ENCODE data around the gene LSMEM2.
A peak's percentile ranks its signal among the peaks of the same experiment; 100 is the strongest.

Gene LSMEM2

GRCh38 chr3:50322115-50322385, 43.2 kb downstream of the LSMEM2 start:
- no peak for DNase-seq (ENCODE audit: low read depth)

DNA sequence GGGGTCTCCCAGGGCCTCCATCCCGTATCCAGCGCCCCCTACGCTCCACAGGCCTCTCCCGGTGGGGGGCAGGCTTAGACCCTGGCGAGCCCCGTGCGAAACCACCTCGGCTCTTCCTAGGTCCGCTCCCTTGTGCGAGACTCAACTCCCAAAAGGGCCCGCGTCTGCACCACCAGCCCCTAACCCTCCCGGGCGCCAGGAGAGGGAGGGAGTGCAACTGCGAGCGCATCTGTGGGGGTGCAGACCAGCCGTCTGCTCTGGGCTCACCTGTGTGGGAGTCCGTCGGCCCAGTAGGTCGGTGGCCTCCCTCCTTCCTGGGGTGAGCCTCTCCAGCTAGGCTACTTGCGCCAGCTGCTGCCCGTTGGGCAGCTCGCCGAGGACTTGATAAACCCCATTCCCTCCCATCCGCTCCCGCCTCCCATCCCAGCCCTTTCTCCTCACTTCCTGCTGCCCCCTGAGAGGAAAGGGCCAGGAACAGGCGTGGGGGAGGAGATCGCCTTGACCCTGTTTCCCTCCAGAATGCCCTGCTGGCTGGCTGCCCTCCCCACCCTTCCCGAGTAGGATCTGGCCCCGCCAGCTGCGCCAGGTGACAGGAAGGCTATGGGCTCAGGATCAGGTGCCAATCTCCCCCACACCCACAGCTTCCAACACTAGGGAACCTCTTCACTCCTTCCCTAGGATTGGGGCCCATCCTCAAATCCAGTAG, 43.7 kb downstream of the LSMEM2 start, which contains the start of gene HYAL2:
HYAL2 (minus strand) TSS at position 360 of the 706 bp plus-strand sequence. CDS start 2,256 bp downstream, outside the sequence.
- no peak for DNase-seq (ENCODE audit: low read depth)

DNA sequence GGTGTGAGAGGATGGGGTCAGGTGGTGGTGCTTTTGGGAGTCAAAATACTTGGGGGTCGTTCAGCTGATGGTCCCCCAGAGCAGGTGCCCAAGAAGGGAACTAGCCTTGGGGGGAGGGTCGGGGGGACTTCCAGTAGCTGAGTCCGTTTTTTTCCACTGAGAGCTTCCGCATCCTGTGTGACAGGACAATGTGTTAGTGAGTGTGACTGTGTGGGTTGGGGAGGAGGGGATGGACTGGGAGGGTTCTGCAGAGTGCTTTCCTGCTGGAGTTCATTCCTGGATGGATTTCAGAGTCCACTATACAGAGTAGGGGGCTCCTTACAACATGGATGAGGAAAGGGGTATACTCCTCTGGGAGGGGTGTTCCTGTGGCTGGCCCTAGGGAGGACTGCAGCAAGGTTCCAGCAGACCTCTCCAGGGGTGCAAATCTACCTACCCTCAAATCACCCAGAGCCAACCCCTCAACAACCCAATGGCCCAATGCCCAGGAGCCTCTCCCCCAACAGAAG, 44.3 kb downstream of the LSMEM2 start:
- no peak for DNase-seq (ENCODE audit: low read depth)

- DNase-seq (ENCODE audit: low read depth), result no peak
Measured at GRCh38 chr3:50323614-50324199, 44.8 kb downstream of the LSMEM2 start.

- DNase-seq (ENCODE audit: low read depth), result peak; percentile 49
Measured at GRCh38 chr3:50324351-50325112, 45.6 kb downstream of the LSMEM2 start.

DNA sequence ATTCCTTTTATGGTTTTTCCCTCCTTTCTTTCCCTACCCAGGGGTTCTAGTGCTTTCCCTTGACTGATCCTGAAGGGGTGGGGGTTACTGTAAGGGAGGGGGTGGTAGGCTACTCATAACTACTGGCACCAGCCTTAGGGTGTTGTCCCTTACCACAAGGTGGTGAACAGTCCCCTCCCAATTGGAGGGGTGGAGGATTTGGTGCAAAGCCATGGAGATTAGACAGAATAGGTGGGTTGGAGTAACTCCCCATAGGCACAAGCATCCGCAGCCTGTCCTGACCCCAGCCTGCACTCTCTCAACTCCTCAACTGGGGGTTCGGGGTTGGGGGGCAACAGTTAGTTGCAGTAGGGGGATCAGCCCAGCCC, 46.2 kb downstream of the LSMEM2 start:
- no peak for DNase-seq (ENCODE audit: low read depth)

DNA sequence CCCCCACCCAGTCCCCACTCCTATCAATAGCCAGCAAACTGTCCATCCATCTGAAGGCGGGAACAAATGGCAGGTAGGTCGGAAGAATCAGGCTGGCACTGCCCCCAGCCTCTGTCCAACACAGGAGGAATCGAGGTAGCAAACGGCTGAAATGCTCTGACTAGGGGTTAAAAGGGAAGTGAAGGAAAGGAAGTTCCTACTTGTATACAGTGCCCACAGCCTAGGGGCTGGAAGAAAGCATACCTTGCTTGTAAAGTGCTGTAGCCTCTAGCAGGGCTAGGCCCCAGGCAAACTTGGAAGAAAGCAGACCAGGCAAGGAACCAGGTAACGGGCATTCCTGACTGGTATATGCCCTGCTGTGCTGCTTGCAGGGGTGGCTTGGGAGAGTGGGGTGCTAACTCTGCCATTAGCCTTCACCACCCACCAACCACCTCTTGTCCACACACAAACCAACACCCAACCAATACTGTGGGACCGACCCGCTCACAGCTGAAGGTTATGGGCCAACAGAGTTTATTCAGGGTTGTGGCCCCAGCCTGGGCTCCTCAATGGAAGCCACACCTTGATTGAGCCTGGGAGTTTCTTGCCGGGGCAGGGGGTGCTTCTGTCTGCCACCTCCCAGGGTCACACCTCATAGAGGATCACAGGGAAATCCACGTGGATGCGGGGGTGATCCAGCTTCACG, 46.8 kb downstream of the LSMEM2 start:
- no peak for DNase-seq (ENCODE audit: low read depth)

- DNase-seq (ENCODE audit: low read depth), result no peak
Measured at GRCh38 chr3:50326182-50326541, 47.3 kb downstream of the LSMEM2 start.

DNA sequence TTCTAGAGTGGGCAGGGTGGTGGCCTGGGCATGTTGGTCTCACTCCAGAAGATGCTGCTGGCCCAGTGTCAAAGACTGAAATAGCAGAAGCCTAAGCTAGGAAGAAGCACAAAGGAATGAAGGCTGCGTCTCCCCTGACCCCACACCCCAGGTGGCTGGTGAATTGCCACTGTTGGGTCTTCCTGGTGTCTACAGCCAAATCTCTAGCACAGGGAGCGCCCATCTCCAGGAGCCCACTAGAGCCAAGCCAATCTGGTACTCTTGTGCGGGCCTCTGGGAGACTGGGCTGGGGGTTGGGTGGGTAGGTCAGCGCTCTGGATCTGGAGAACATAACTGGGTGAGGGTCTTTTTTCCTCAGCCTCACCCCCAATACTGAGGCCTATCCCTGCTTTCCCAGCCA, 48.2 kb downstream of the LSMEM2 start:
- no peak for DNase-seq (ENCODE audit: low read depth)

DNA sequence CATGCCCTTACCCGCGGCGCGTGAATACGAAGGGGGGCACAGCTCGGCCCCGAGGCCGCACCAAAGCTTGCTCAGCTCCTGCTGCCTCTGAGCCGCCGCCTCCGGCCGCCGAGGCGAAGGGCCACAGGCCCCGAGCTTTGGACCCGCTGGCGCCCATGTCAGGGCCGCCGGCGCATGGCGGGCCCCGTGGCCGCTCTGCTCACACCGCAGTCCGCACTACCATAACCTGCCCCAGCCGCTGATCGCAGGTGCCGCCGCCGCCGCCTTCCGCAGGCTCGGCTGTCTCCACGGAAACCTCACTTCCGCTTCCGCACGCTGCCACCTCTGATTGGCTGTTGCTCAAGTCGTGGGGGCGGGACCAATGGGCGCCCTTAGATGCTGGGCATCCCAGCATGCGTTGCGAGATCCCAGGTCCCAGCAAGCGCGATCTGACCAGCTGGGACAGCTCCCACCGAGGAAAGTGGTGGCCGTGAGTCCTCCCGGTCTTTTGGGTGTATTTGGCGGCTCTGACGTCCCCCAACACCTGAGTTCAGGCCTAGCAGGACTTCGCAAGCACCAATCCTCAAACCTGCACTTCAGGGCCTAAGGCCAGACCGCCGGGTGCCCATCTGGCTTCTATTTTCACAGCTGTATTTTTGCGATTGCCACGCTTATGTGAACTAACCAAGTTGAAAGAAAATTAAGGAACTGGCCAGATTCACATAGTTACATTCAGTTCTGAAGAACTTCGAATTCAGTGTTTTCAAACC, 49.2 kb downstream of the LSMEM2 start, which contains the start of gene TUSC2:
TUSC2 (minus strand) TSS at position 281 of the 749 bp plus-strand sequence; CDS start at position 157, 124 bp downstream.
- DNase-seq (ENCODE audit: low read depth), result peak; percentile 93

GRCh38 chr3:50330330-50330729, 51.4 kb downstream of the LSMEM2 start:
- DNase-seq (ENCODE audit: low read depth), result no peak

GRCh38 chr3:50331364-50331907, 52.5 kb downstream of the LSMEM2 start:
- no peak for DNase-seq (ENCODE audit: low read depth)

- DNase-seq (ENCODE audit: low read depth), result no peak
Measured at GRCh38 chr3:50333744-50334328, 54.9 kb downstream of the LSMEM2 start.

GRCh38 chr3:50334339-50335075, 55.6 kb downstream of the LSMEM2 start:
- DNase-seq (ENCODE audit: low read depth), result no peak

DNA sequence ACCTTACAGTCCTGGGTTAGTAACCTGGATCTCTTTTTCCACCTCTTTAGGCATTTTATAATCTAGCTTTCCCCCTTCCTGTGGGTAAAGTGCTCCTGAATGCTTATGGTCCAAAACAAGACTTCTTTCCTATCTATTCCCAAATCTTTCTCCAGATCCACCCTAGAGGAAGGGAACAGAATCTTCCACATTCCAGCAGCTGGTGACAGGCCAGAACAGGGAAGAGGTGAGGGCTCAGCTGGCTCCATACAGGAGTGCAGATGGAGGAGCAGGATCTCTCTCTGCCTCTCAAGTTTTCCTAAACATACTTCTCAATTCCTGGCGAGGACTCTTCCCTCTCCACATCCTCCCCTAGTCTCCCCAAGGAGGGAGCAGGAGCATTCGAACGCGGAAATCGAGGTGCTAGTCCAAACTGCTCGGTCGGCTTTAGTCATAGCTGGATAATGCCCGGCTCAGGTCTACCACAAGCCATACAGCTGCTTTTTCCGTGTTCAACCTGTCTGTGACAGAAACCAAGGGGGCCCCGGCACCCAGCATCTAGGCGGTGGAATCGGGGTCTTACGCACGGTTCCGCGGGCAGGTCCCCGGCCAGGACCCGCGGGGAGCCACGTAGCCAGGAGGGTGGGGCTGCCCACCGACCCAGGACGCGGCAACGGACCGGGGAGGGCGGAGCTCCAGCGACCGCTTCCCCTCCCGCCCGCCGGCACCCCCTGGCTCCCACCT, 57.7 kb downstream of the LSMEM2 start:
- no peak for DNase-seq (ENCODE audit: low read depth)

DNA sequence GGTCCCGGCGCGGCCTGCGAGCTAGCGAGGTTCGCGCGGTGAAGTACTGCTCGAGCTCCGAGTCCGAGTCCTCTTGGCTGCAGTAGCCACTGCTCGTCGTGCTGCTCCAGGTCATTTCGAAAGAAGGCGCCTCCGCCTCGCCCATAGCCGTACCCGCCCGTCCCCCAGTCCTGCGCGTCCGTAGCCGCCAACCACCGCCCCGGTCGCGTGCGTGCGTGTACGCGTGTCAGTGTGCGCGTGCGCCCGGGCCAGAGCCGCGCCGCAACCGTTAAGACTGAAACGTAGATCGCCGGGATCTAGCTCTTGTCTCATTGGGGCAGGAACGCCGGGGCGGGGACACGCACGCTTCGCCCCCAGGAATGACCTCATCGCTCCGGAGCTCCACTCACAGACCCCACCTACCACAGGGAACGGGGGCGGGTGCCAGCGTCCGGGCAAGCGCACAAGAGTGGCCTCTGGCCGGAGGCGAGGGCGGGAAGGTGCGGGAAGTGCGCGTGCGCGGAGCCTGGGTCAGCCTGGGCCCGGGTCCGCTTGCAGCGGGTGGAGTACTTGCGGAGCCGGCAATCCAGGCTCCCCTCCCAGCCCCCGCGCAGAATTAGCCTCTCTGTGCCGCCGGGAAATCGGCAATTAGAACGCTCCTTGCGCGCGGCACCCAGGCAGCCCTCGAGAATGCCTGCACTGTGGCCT, 58.4 kb downstream of the LSMEM2 start:
- peak; percentile 99 for DNase-seq (ENCODE audit: low read depth)
